ENCODE results near the gene SDC1. TPM values are rescaled to one million over a fixed set of nuclear protein-coding genes. Genes with fewer than 3 reads are reported as not detected.

SDC1 gene
- total and polyA plus RNA-seq, 8 donors: 16.0 to 140 (median 45.0) TPM

DNA sequence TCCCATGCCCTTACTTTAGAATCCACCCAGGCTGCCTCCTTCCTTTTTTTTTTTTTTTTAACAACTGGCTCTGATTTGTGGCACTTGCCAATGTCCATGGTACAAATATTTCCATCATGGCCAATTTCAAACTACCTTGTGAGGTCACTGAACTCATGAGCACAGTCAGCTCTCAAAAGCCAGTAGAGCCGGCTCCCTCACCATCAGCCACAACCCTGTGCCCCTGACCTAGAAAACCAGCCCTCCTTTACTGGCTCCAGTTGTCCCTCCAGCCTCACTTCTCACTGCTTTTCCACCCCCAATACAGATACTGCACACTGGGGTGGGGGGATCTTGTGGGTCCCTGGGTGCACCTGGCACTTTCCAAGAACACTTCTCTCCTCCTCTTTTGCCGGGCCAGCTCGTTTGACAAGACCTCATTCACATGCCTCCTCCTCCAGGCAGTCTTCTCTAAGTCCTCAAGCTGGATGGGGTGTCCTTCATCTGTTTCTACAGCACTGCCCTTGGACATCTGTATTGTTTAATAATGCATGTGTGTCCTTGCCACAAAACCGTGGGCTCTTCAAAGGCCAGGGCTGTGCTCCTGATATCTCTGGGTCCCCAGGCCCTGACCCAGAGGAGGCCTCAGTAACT lies 35.5 kb downstream of the SDC1 start:
- Histone ChIP-seq H3K4me3 (no peak overlapping the region), H3K4me1 (peaks cover 3 to 33% (median 17%) of the 10 kb centered on the region in 4 donors), H3K27ac (no peak overlapping the region), H3K27me3 (no peaks in the 10 kb centered on the region), H3K36me3 (no peaks in the 10 kb centered on the region), H3K9me3 (no peaks in the 10 kb centered on the region)
- TF ChIP-seq, protein P1, sequence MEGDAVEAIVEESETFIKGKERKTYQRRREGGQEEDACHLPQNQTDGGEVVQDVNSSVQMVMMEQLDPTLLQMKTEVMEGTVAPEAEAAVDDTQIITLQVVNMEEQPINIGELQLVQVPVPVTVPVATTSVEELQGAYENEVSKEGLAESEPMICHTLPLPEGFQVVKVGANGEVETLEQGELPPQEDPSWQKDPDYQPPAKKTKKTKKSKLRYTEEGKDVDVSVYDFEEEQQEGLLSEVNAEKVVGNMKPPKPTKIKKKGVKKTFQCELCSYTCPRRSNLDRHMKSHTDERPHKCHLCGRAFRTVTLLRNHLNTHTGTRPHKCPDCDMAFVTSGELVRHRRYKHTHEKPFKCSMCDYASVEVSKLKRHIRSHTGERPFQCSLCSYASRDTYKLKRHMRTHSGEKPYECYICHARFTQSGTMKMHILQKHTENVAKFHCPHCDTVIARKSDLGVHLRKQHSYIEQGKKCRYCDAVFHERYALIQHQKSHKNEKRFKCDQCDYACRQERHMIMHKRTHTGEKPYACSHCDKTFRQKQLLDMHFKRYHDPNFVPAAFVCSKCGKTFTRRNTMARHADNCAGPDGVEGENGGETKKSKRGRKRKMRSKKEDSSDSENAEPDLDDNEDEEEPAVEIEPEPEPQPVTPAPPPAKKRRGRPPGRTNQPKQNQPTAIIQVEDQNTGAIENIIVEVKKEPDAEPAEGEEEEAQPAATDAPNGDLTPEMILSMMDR (IDR thresholded peaks at IDR 0.05): no peak
- TF ChIP-seq EP300 (IDR thresholded peaks at IDR 0.05) (no peak), POLR2A (IDR thresholded peaks at IDR 0.05) (no peak), POLR2AphosphoS5 (IDR thresholded peaks at IDR 0.05) (no peak)
- intact Hi-C loops (cut with DNase I; ENCODE audit: low total_unique reads): no loop called here
- 69 to 85% (median 75%) methylated on average over 4 of the region's 4 CpGs for WGBS, 5 donors
- no peak for DNase-seq

DNA sequence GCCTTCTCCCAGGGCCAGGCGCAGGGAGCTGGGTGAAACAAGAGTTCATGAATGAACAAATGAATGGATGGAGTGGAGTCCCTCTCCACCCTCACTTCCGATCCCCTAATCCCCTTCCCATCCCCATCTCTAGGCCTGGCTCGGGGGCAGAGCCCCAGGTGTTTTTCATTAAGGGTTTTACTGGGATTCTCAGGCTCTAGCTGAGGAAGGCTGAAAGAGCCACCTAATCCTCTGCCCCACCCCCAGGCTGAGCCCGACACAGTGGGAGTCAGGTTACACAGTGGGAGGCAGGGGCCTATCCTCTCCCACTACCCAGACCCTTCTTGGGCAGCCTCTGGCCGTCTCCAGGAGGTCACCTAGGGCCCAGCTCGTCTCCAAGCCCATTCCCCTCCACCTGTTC lies 36.1 kb downstream of the SDC1 start:
- H3K36me3 ChIP-seq: no peaks in the 10 kb centered on the region
- H3K9me3 ChIP-seq: no peaks in the 10 kb centered on the region
- H3K4me1 ChIP-seq: peaks cover 8 to 38% (median 19%) of the 10 kb centered on the region in 4 donors
- no peak for TF ChIP-seq EP300 (IDR thresholded peaks at IDR 0.05)
- no peak for TF ChIP-seq POLR2AphosphoS5 (IDR thresholded peaks at IDR 0.05)
- TF ChIP-seq POLR2A (IDR thresholded peaks at IDR 0.05): no peak
- TF ChIP-seq, protein P1 (IDR thresholded peaks at IDR 0.05): no peak
- 73 to 86% (median 78%) methylated on average over 6 of the region's 6 CpGs for WGBS, 5 donors
- no peak overlapping the region for H3K4me3 ChIP-seq
- DNase-seq: no peak
- H3K27me3 ChIP-seq: no peaks in the 10 kb centered on the region
- intact Hi-C loops (cut with DNase I; ENCODE audit: low total_unique reads): no loop called here
- no peak overlapping the region for H3K27ac ChIP-seq

DNA sequence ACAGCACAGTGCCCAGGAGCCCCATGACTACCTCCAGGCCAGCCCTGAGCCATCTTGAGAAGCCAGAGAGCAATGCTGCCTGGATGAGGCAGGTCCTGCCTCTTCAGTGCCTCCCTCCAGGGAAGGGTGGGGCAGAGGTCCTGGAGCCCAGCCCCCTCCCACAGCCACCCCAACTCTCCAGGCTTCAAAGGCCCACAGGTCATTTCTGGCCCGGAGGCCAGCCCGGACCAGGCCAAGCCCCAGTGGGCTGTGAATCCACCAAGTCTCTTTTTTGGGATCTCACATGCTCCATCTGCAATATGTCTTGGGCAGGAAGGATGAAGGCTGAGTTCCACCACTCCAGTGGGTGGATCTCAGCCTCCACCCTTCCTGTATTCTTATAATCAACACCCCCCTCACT lies 36.7 kb downstream of the SDC1 start:
- Histone ChIP-seq H3K4me1 (peaks cover 15 to 44% (median 25%) of the 10 kb centered on the region in 4 donors), H3K9me3 (no peaks in the 10 kb centered on the region), H3K36me3 (no peaks in the 10 kb centered on the region), H3K27me3 (no peaks in the 10 kb centered on the region), H3K27ac (no peak overlapping the region), H3K4me3 (no peak overlapping the region)
- TF ChIP-seq POLR2AphosphoS5 (IDR thresholded peaks at IDR 0.05): no peak
- no peak for TF ChIP-seq EP300 (IDR thresholded peaks at IDR 0.05)
- no peak for TF ChIP-seq POLR2A (IDR thresholded peaks at IDR 0.05)
- TF ChIP-seq, protein P1 (IDR thresholded peaks at IDR 0.05): no peak
- DNase-seq: no peak
- WGBS, 5 donors: 88 to 100% (median 95%) methylated on average over 2 of the region's 2 CpGs
- intact Hi-C loops (cut with DNase I; ENCODE audit: low total_unique reads): no loop called here

DNA sequence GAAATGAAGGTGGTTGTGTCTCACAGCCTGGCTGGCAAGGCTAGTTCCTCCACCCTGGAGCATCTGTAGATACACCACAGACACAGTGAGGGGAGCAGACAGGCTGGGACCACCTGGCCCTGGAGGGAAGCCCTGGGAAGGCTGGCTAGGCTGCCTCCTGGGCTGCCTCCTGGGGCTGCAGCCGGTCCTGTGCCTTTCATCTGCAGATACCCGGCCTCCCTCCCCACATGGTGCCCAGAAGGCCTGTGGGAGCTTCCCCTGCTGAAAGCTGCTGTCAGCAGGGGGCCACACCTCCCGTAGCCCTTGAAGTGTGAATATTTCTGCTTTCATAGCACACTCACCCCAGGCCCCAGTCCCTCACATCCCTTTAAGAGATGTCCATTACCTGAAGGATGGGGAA lies 37.6 kb downstream of the SDC1 start:
- Histone ChIP-seq H3K9me3 (no peaks in the 10 kb centered on the region), H3K36me3 (no peaks in the 10 kb centered on the region), H3K4me1 (peaks cover 18 to 45% (median 30%) of the 10 kb centered on the region in 4 donors), H3K27ac (no peak overlapping the region), H3K27me3 (no peaks in the 10 kb centered on the region), H3K4me3 (no peak overlapping the region)
- no peak for TF ChIP-seq POLR2A (IDR thresholded peaks at IDR 0.05)
- TF ChIP-seq POLR2AphosphoS5 (IDR thresholded peaks at IDR 0.05): no peak
- TF ChIP-seq, protein P1 (IDR thresholded peaks at IDR 0.05): no peak
- no peak for TF ChIP-seq EP300 (IDR thresholded peaks at IDR 0.05)
- no peak for DNase-seq
- 75 to 83% (median 80%) methylated on average over 3 of the region's 3 CpGs; no CpG with 5 or more reads in 1 of the 5 donors for WGBS, 5 donors
- intact Hi-C loops (cut with DNase I; ENCODE audit: low total_unique reads): no loop called here
